HepG2 (cell line): ENCODE measurements around the gene PGA5. TPM values are rescaled to one million over a fixed set of nuclear protein-coding genes. Genes with fewer than 3 reads are reported as not detected.

ENCODE experiments used
- EED ChIP-seq: sonication (generic); formaldehyde crosslinking; IDR thresholded peaks from 2 replicates; pipeline ENCODE4 v1.5.0; 2020; ENCODE audit warnings: mild to moderate bottlenecking, missing genetic modification reagents
- ELF3 ChIP-seq: IDR thresholded peaks from 2 replicates; pipeline ENCODE4 v1.6.1; 2016; ENCODE audit warnings: missing genetic modification reagents, missing compliant biosample characterization
- FOXK1 ChIP-seq: sonication (generic); formaldehyde crosslinking; IDR thresholded peaks from 2 replicates; pipeline ENCODE4 v1.4.0; 2020; ENCODE audit warnings: low read depth, missing genetic modification reagents, borderline replicate concordance
- HDAC1 ChIP-seq: sonication (generic); formaldehyde crosslinking; IDR thresholded peaks from 2 replicates; pipeline ENCODE4 v1.5.1; 2020; ENCODE audit warnings: mild to moderate bottlenecking, missing genetic modification reagents
- MEIS2 ChIP-seq: sonication (generic); formaldehyde crosslinking; IDR thresholded peaks from 2 replicates; pipeline ENCODE4 v1.9.0; 2021; ENCODE audit warnings: mild to moderate bottlenecking, missing genetic modification reagents
- MXI1 ChIP-seq: IDR thresholded peaks from 3 replicates; pipeline ENCODE4 v1.6.1; 2012; ENCODE audit warnings: low read depth, low read length, inconsistent platforms, borderline replicate concordance
- RARA ChIP-seq: IDR thresholded peaks from 2 replicates; pipeline ENCODE4 v1.6.1; 2016; ENCODE audit warnings: missing genetic modification reagents, missing compliant biosample characterization
- RFXANK ChIP-seq: IDR thresholded peaks from 2 replicates; pipeline ENCODE4 v1.6.1; 2016
- TEAD3 ChIP-seq: optimal IDR thresholded peaks from 2 replicates; pipeline ENCODE3; 2016; ENCODE audit warnings: borderline replicate concordance
- ZNF235 ChIP-seq: sonication (generic); formaldehyde crosslinking; IDR thresholded peaks from 2 replicates; pipeline ENCODE4 v1.8.1; 2023; ENCODE audit warnings: mild to moderate bottlenecking, missing genetic modification reagents, borderline replicate concordance
- ZNF30 ChIP-seq: sonication (generic); formaldehyde crosslinking; IDR thresholded peaks from 2 replicates; pipeline ENCODE4 v1.5.0; 2020; ENCODE audit warnings: mild to moderate bottlenecking, missing genetic modification reagents
- ZNF34 ChIP-seq: sonication (generic); formaldehyde crosslinking; IDR thresholded peaks from 2 replicates; pipeline ENCODE4 v1.4.0; 2020; ENCODE audit warnings: mild to moderate bottlenecking, missing genetic modification reagents, borderline replicate concordance
- ZNF343 ChIP-seq: sonication (generic); formaldehyde crosslinking; IDR thresholded peaks from 2 replicates; pipeline ENCODE4 v1.4.0; 2020; ENCODE audit warnings: mild to moderate bottlenecking, missing genetic modification reagents
- ZNF44 ChIP-seq: sonication (generic); formaldehyde crosslinking; IDR thresholded peaks from 2 replicates; pipeline ENCODE4 v1.5.1; 2020; ENCODE audit warnings: mild to moderate bottlenecking, missing genetic modification reagents
- ZNF530 ChIP-seq: sonication (generic); formaldehyde crosslinking; IDR thresholded peaks from 2 replicates; pipeline ENCODE4 v1.5.0; 2020; ENCODE audit warnings: low read depth, mild to moderate bottlenecking, missing genetic modification reagents
- ZNF563 ChIP-seq: sonication (generic); formaldehyde crosslinking; IDR thresholded peaks from 2 replicates; pipeline ENCODE4 v1.8.0; 2022; ENCODE audit warnings: mild to moderate bottlenecking, moderate library complexity, missing genetic modification reagents
- ZNF747 ChIP-seq: sonication (generic); formaldehyde crosslinking; IDR thresholded peaks from 2 replicates; pipeline ENCODE4 v1.8.1; 2023; ENCODE audit warnings: missing genetic modification reagents, mild to moderate bottlenecking, borderline replicate concordance
- ZNF781 ChIP-seq: sonication (generic); formaldehyde crosslinking; IDR thresholded peaks from 2 replicates; pipeline ENCODE4 v1.5.1; 2020; ENCODE audit warnings: borderline replicate concordance, mild to moderate bottlenecking, missing genetic modification reagents; ENCODE audit errors: not compliant biosample characterization
- ZSCAN20 ChIP-seq: sonication (generic); formaldehyde crosslinking; IDR thresholded peaks from 2 replicates; pipeline ENCODE4 v1.4.0; 2020; ENCODE audit warnings: missing genetic modification reagents, mild to moderate bottlenecking, borderline replicate concordance
- polyA plus RNA-seq, 8 experiments: library from polyadenylated mRNA; depleted of rRNA in 3 of 8; stranded (reverse) in 7 of 8; unstranded in 1 of 8; fragments of >200 nt; fragmentation: Illumina TruSeq in 4 of 8; extraction: Trizol in 4 of 8; gene quantifications; 2 replicates each; pipeline versions ENCODE4 v1.2.1 to v1.2.3, GENCODE V29; 2011 to 2016; ENCODE audit warnings: low read depth in 4 of 8, missing spikeins in 1 of 8, mixed read lengths in 1 of 8; ENCODE audit not compliant: insufficient read depth in 1 of 8
- total RNA-seq, 5 experiments: library from RNA; depleted of rRNA; stranded (reverse); fragments of >200 nt; fragmentation: Illumina TruSeq; extraction: Trizol; gene quantifications; 2 replicates each; pipeline ENCODE4 v1.2.3, GENCODE V29; 2016; ENCODE audit warnings: low read depth in 1 of 5
- TF ChIP-seq, protein P1 (sequence below): sonication (generic); formaldehyde crosslinking; IDR thresholded peaks from 2 replicates; pipeline ENCODE4 v1.5.1; 2020; ENCODE audit warnings: mild to moderate bottlenecking, missing genetic modification reagents, borderline replicate concordance
- TF ChIP-seq, protein P2 (sequence below): IDR thresholded peaks from 2 replicates; pipeline ENCODE4 v1.6.1; 2016; ENCODE audit warnings: missing compliant biosample characterization, missing genetic modification reagents, borderline replicate concordance
- TF ChIP-seq, protein P3 (sequence below): sonication (generic); IDR thresholded peaks from 2 replicates; pipeline ENCODE4 v1.6.1; 2016; ENCODE audit warnings: low read depth, borderline replicate concordance
- TF ChIP-seq, protein P4 (sequence below): IDR thresholded peaks from 2 replicates; pipeline ENCODE4 v1.6.1; 2016; ENCODE audit warnings: missing biosample characterization, missing genetic modification reagents, low read depth

PGA5 gene
- total and polyA plus RNA-seq, 2 of the 13 experiments (the other 11 are each of a cell fraction or from before 2014, with no cell fraction given): not detected

DNA sequence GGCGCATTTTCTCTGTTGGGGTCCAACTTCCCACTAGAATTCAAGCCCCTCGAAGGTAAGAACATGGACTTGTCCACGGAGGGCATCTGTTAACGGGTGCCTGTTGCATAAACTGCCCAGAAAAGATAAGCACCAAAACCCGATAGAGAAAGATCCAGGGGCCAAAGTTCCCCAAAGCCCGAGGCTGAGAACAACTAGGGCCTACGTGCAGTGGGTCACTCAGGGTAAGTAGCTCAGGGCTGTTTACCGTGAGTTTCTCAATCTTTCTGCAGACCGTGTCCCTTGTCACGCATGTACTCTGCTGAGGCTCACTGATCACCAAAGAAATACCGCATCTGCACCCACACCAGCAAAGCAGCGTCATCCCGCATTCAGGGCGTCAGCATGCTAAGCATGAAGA is 24.4 kb downstream of the PGA5 start (continued):
- TF ChIP-seq FOXK1 (CRISPR knock-in tag) (peak; percentile 38; the same call in 1 of the 2 replicates), MXI1 (0 out of 3 replicates have a peak, but pooled peaks have one; percentile 39), ELF3 (CRISPR knock-in tag) (peak; percentile 37; the same call in 1 of the 2 replicates), HDAC1 (CRISPR knock-in tag) (no peak; the same call in 1 of the 2 replicates), ZSCAN20 (CRISPR knock-in tag) (no peak), ZNF235 (no peak), EED (CRISPR knock-in tag) (no peak), ZNF781 (no peak), ZNF343 (CRISPR knock-in tag) (no peak), ZNF34 (CRISPR knock-in tag) (no peak), ZNF30 (CRISPR knock-in tag) (no peak), ZNF44 (no peak), TEAD3 (CRISPR knock-in tag) (peak; percentile 17), ZNF747 (CRISPR knock-in tag) (0 out of 2 replicates have a peak, but pooled peaks have one; percentile 35), RFXANK (CRISPR knock-in tag) (no peak), RARA (CRISPR knock-in tag) (peak; percentile 39; the same call in 1 of the 2 replicates), ZNF530 (CRISPR knock-in tag) (no peak), ZNF563 (CRISPR knock-in tag) (peak; percentile 60; the same call in 1 of the 2 replicates), MEIS2 (CRISPR knock-in tag) (no peak)
- TF ChIP-seq, protein P1, sequence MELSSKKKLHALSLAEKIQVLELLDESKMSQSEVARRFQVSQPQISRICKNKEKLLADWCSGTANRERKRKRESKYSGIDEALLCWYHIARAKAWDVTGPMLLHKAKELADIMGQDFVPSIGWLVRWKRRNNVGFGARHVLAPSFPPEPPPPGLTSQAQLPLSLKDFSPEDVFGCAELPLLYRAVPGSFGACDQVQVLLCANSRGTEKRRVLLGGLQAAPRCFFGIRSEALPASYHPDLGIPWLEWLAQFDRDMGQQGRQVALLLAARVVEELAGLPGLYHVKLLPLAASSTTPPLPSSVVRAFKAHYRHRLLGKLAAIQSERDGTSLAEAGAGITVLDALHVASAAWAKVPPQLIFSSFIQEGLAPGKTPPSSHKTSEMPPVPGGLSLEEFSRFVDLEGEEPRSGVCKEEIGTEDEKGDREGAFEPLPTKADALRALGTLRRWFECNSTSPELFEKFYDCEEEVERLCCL: no peak
- TF ChIP-seq, protein P2, sequence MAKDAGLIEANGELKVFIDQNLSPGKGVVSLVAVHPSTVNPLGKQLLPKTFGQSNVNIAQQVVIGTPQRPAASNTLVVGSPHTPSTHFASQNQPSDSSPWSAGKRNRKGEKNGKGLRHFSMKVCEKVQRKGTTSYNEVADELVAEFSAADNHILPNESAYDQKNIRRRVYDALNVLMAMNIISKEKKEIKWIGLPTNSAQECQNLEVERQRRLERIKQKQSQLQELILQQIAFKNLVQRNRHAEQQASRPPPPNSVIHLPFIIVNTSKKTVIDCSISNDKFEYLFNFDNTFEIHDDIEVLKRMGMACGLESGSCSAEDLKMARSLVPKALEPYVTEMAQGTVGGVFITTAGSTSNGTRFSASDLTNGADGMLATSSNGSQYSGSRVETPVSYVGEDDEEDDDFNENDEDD: no peak
- TF ChIP-seq, protein P3, sequence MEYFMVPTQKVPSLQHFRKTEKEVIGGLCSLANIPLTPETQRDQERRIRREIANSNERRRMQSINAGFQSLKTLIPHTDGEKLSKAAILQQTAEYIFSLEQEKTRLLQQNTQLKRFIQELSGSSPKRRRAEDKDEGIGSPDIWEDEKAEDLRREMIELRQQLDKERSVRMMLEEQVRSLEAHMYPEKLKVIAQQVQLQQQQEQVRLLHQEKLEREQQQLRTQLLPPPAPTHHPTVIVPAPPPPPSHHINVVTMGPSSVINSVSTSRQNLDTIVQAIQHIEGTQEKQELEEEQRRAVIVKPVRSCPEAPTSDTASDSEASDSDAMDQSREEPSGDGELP: no peak
- TF ChIP-seq, protein P4, sequence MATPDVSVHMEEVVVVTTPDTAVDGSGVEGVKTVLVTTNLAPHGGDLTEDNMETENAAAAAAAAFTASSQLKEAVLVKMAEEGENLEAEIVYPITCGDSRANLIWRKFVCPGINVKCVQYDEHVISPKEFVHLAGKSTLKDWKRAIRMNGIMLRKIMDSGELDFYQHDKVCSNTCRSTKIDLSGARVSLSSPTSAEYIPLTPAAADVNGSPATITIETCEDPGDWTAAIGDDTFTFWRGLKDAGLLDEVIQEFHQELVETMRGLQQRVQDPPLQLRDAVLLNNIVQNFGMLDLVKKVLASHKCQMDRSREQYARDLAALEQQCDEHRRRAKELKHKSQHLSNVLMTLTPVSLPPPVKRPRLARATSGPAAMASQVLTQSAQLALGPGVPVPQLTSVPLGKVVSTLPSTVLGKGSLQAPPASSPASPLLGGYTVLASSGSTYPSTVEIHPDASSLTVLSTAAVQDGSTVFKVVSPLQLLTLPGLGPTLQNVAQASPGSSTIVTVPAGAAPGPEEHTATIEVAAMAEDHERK (CRISPR knock-in tag): no peak
